Breast epithelium (tissue), 4 donors: ENCODE measurements around the gene GLRA3. TPM values are rescaled to one million over a fixed set of nuclear protein-coding genes. Genes with fewer than 3 reads are reported as not detected.

Source experiments
- DNase-seq, 2 donors: peaks; one replicate each; pipeline ENCODE4 v3.0.0-alpha.2; 2019; ENCODE audit warnings: low spot score in 2 of 2
- H3K27ac ChIP-seq, 2 donors: fragments of 200-600 bp; sonication (generic) in 1 of 2; one replicate each; pipeline ENCODE4 v1.5.1; 2016 to 2019; ENCODE audit warnings: mild to moderate bottlenecking in 1 of 2
- H3K27me3 ChIP-seq, 2 donors: fragments of 200-600 bp; sonication (generic) in 1 of 2; one replicate each; pipeline versions ENCODE4 v1.5.1 to v1.6.0; 2017 to 2019; ENCODE audit warnings: control low read depth in 1 of 2, mild to moderate bottlenecking in 1 of 2
- H3K36me3 ChIP-seq: fragments of 200-600 bp; one replicate; pipeline ENCODE4 v1.5.1; 2019
- H3K4me1 ChIP-seq, 2 donors: fragments of 200-600 bp; sonication (generic); one replicate each; pipeline ENCODE4 v1.5.1; 2016 to 2019; ENCODE audit warnings: control low read depth in 1 of 2
- H3K4me3 ChIP-seq, 3 donors: fragments of 200-600 bp; sonication (generic); 1 replicate in 2 of 3; 2 replicates in 1 of 3; pipeline ENCODE4 v1.5.1; 2016 to 2019; ENCODE audit warnings: mild to moderate bottlenecking in 3 of 3, moderate library complexity in 2 of 3
- H3K9me3 ChIP-seq, 2 donors: fragments of 200-600 bp; sonication (generic) in 1 of 2; one replicate each; pipeline ENCODE4 v1.5.1; 2016 to 2019; ENCODE audit warnings: control low read depth in 1 of 2
- POLR2A ChIP-seq: fragments of 450-650 bp; IDR thresholded peaks from one replicate; pipeline ENCODE4 v1.6.1; 2016; ENCODE audit warnings: antibody characterized with exemption, mild to moderate bottlenecking, moderate library complexity
- POLR2AphosphoS5 ChIP-seq, 3 donors: sonication (generic); formaldehyde crosslinking; IDR thresholded peaks; one replicate each; pipeline ENCODE4 v1.6.1; 2017; ENCODE audit warnings: antibody characterized with exemption in 3 of 3
- intact Hi-C: fragments of 100-400 bp; cut with DNase I; formaldehyde crosslinking; loops from one replicate; pipeline ENCODE4 v1.15.1; 2023; ENCODE audit warnings: low total_unique reads
- total RNA-seq, 3 donors: library from RNA; depleted of rRNA; stranded (reverse); fragments of >200 nt; gene quantifications; one replicate each; pipeline ENCODE4 v1.1.0, GENCODE V29; 2016
- TF ChIP-seq, protein P1 (sequence below), 3 donors: fragments of 450-650 bp; IDR thresholded peaks; one replicate each; pipeline ENCODE4 v1.5.1; 2016 to 2017; ENCODE audit warnings: antibody characterized with exemption in 3 of 3, mild to moderate bottlenecking in 3 of 3, moderate library complexity in 3 of 3

The GLRA3 gene
- total RNA-seq, 3 donors from 2014 or later = 0.16 to 54.7 (median 9.1) TPM

GRCh38 chr4:174629265-174629664 lies 199.8 kb downstream of the GLRA3 start:
- Histone ChIP-seq H3K36me3 (no peaks in the 10 kb centered on the region), H3K4me1 (no peaks in the 10 kb centered on the region), H3K27ac (no peak overlapping the region), H3K27me3 (no peaks in the 10 kb centered on the region), H3K9me3 (no peaks in the 10 kb centered on the region), H3K4me3 (no peak overlapping the region)
- no peak for DNase-seq
- TF ChIP-seq, protein P1, sequence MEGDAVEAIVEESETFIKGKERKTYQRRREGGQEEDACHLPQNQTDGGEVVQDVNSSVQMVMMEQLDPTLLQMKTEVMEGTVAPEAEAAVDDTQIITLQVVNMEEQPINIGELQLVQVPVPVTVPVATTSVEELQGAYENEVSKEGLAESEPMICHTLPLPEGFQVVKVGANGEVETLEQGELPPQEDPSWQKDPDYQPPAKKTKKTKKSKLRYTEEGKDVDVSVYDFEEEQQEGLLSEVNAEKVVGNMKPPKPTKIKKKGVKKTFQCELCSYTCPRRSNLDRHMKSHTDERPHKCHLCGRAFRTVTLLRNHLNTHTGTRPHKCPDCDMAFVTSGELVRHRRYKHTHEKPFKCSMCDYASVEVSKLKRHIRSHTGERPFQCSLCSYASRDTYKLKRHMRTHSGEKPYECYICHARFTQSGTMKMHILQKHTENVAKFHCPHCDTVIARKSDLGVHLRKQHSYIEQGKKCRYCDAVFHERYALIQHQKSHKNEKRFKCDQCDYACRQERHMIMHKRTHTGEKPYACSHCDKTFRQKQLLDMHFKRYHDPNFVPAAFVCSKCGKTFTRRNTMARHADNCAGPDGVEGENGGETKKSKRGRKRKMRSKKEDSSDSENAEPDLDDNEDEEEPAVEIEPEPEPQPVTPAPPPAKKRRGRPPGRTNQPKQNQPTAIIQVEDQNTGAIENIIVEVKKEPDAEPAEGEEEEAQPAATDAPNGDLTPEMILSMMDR (IDR thresholded peaks at IDR 0.05) = no peak
- TF ChIP-seq POLR2AphosphoS5 (IDR thresholded peaks at IDR 0.05) (no peak), POLR2A (no peak)
- intact Hi-C loops = no loop called here

GRCh38 chr4:174628191-174628590 lies 200.9 kb downstream of the GLRA3 start:
- no peaks in the 10 kb centered on the region for H3K4me1 ChIP-seq
- no peak for TF ChIP-seq POLR2AphosphoS5 (IDR thresholded peaks at IDR 0.05)
- TF ChIP-seq, protein P1 (IDR thresholded peaks at IDR 0.05) = no peak
- TF ChIP-seq POLR2A = no peak
- no peak overlapping the region for H3K27ac ChIP-seq
- intact Hi-C loops = no loop called here
- no peaks in the 10 kb centered on the region for H3K36me3 ChIP-seq
- no peaks in the 10 kb centered on the region for H3K9me3 ChIP-seq
- no peak for DNase-seq
- H3K4me3 ChIP-seq = no peak overlapping the region
- H3K27me3 ChIP-seq = no peaks in the 10 kb centered on the region

- Histone ChIP-seq H3K4me3 (no peak overlapping the region), H3K36me3 (no peaks in the 10 kb centered on the region), H3K27ac (no peak overlapping the region), H3K27me3 (no peaks in the 10 kb centered on the region), H3K9me3 (no peaks in the 10 kb centered on the region), H3K4me1 (no peaks in the 10 kb centered on the region)
- intact Hi-C loops = no loop called here
- TF ChIP-seq, protein P1 (IDR thresholded peaks at IDR 0.05) = no peak
- TF ChIP-seq POLR2AphosphoS5 (IDR thresholded peaks at IDR 0.05) (no peak), POLR2A (no peak)
- DNase-seq = no peak
Measured at GRCh38 chr4:174627473-174627872, 201.6 kb downstream of the GLRA3 start.

DNA sequence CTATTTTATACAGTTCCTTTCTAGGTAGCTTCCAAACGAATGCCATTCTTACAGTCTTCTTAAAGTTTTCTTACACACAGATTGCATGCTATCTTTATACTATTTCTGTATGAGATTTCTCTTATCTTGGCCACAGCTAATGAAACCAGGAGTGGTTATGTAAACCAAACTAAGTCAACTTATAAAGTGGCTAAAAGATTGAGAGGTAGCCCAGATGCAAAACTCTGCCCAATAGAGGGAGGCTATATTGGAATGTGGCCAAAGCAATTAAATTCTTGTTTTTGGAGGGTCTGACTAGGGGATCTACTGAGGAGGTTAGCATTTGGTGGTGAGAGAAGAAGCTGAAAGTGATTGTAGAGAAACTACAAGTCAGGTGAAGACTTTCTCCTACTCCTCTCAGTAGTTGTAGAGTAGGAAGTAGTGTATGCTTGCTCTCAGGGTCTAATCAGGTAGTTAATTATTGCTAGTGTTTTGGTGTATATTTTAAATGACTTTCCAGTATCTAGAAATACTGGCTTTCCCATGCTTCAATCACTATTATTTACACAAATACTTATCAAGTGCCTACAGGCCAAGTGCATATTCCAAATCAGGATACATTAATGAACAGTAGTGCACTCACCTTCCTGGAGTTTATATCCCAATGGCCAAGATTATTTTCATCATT lies 202.6 kb downstream of the GLRA3 start:
- no peak for DNase-seq
- H3K27ac ChIP-seq = no peak overlapping the region
- no peaks in the 10 kb centered on the region for H3K27me3 ChIP-seq
- no peak overlapping the region for H3K4me3 ChIP-seq
- no peaks in the 10 kb centered on the region for H3K36me3 ChIP-seq
- intact Hi-C loops = no loop called here
- no peaks in the 10 kb centered on the region for H3K9me3 ChIP-seq
- no peaks in the 10 kb centered on the region for H3K4me1 ChIP-seq
- TF ChIP-seq POLR2AphosphoS5 (IDR thresholded peaks at IDR 0.05) (no peak), POLR2A (no peak)
- TF ChIP-seq, protein P1 (IDR thresholded peaks at IDR 0.05) = no peak

- Histone ChIP-seq H3K36me3 (no peaks in the 10 kb centered on the region), H3K27me3 (no peaks in the 10 kb centered on the region), H3K4me3 (no peak overlapping the region), H3K9me3 (peaks cover 3 to 7% of the 10 kb centered on the region in 2 donors), H3K27ac (no peak overlapping the region), H3K4me1 (no peaks in the 10 kb centered on the region)
- intact Hi-C loops = no loop called here
- no peak for DNase-seq
- no peak for TF ChIP-seq POLR2AphosphoS5 (IDR thresholded peaks at IDR 0.05)
- TF ChIP-seq POLR2A = no peak
- TF ChIP-seq, protein P1 (IDR thresholded peaks at IDR 0.05) = no peak
Measured at GRCh38 chr4:174616661-174617060, 212.4 kb downstream of the GLRA3 start.
